ENCODE measurements around the gene RSPH3.
A peak's percentile ranks its signal among the peaks of the same experiment; 100 is the strongest.

The RSPH3 gene

DNA sequence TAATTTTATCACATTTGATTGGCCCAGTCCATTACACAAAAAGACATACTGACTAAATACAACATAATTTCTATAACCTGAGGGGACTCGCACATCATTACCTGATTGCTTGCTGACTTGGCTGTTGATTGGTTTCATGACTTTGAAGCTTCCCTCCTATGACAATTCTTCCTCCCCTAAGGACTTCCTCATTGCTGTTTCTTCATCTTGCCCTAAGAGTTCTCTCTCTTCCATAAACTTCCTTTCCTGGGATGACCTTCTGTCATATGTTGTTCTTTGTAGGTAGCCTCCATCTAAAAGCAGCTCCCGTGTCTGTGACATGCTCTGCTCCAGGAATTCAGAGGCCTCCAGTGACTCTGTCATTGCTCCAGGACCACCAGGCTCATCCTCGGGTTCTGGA, 22.6 kb downstream of the RSPH3 start:
- Mint-ChIP-seq H3K9me3 (no peaks in the 10 kb centered on the region), H3K4me1 (no peaks in the 10 kb centered on the region), H3K27ac (no peak overlapping the region), H3K36me3 (ENCODE audit: low read depth) (peaks cover 19% of the 10 kb centered on the region), H3K4me3 (no peak overlapping the region), H3K27me3 (ENCODE audit: low read depth) (no peaks in the 10 kb centered on the region)
- TF ChIP-seq, protein P1, sequence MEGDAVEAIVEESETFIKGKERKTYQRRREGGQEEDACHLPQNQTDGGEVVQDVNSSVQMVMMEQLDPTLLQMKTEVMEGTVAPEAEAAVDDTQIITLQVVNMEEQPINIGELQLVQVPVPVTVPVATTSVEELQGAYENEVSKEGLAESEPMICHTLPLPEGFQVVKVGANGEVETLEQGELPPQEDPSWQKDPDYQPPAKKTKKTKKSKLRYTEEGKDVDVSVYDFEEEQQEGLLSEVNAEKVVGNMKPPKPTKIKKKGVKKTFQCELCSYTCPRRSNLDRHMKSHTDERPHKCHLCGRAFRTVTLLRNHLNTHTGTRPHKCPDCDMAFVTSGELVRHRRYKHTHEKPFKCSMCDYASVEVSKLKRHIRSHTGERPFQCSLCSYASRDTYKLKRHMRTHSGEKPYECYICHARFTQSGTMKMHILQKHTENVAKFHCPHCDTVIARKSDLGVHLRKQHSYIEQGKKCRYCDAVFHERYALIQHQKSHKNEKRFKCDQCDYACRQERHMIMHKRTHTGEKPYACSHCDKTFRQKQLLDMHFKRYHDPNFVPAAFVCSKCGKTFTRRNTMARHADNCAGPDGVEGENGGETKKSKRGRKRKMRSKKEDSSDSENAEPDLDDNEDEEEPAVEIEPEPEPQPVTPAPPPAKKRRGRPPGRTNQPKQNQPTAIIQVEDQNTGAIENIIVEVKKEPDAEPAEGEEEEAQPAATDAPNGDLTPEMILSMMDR (IDR thresholded peaks at IDR 0.05; ENCODE audit: unreplicated experiment in 3 of 3), result no peak

DNA sequence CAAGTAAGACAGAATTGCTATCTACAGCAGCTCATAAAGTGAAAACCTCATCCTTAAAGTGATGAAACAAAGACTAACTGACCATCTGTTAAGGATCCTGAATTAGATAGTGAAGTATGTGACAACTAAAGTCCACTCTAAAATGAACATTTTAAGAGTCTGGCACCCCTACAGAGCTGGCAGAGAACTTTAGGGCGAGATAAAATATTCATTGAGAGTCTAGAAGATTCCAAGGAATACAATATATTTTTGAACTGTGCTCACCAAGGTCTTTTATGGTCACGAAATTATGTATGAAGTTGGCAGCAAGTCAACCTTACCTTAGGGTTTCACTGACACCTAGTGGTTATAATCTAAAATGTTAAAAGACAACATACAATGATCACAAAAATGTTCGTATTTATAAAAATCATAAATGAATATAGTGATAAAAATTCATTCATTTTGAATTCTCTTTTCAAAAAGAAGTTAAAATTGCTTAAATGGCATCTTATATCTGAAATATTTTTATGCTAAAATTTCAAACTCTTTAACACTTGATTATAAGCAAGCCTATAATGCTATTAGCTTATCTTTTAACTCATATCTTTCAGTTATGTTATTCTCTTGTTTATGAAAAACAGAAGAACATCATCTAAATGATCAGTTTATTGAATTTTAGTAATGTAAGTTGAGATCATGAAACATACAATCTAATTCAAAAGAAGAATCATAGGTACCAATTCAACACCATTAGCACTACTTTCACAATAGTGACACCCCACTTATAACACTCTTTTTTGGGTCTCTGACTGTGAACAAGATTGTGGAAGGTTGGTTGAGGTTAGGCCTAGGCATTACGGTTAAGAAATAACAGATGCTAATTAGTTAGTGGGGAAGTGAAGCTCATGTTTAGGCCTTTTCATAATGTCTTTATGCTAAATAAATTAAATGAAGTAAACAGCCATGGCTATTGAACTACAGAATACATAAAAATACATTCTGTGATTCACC, 27.5 kb downstream of the RSPH3 start:
- Mint-ChIP-seq H3K27ac (no peak overlapping the region), H3K36me3 (ENCODE audit: low read depth) (peaks cover 48% of the 10 kb centered on the region), H3K27me3 (ENCODE audit: low read depth) (no peaks in the 10 kb centered on the region), H3K9me3 (peaks cover 21% of the 10 kb centered on the region), H3K4me3 (no peak overlapping the region), H3K4me1 (peaks cover 5% of the 10 kb centered on the region)
- TF ChIP-seq, protein P1 (IDR thresholded peaks at IDR 0.05; ENCODE audit: unreplicated experiment in 3 of 3), result peak; percentile 53 to 83 (median 55)

DNA sequence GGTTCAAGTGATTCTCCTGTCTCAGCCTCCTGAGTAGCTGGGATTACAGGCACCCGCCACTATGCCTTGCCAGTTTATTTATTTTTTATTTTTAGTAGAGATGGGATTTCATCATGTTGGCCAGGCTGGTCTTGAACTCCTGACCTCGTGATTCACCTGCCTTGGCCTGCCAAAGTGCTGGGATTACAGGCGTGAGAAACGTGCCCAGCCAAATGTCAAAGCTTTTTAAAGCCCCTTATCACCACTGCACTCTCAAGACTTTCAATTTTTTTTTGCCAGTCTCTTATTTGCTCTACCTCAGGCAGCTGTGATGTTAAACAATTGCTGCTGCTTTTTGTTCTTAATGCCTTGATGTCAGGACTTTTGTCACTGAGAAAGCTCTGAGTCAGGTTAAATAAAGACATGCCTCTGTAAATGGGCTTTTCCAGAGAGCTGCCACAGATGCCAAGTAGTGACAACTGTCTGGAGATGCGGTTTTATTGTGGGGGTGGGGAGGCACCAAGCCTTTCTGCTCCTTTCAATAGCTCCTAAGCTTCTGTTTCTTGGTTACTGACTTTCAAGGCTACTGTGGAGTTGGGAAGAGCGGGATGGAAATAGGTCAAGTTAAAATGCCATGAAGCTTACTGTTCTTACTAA, 29.2 kb downstream of the RSPH3 start:
- no peaks in the 10 kb centered on the region for H3K27me3 Mint-ChIP-seq (ENCODE audit: low read depth)
- peaks cover 5% of the 10 kb centered on the region for H3K4me1 Mint-ChIP-seq
- H3K27ac Mint-ChIP-seq, result peak overlapping the region in 1 of 3 experiments; percentile 57
- H3K9me3 Mint-ChIP-seq, result peaks cover 30% of the 10 kb centered on the region
- peaks cover 56% of the 10 kb centered on the region for H3K36me3 Mint-ChIP-seq (ENCODE audit: low read depth)
- TF ChIP-seq, protein P1 (IDR thresholded peaks at IDR 0.05; ENCODE audit: unreplicated experiment in 3 of 3), result no peak
- H3K4me3 Mint-ChIP-seq, result peak overlapping the region in 1 of 3 experiments; percentile 26

- no peaks in the 10 kb centered on the region for H3K27me3 Mint-ChIP-seq (ENCODE audit: low read depth)
- H3K4me1 Mint-ChIP-seq, result peaks cover 5% of the 10 kb centered on the region
- H3K9me3 Mint-ChIP-seq, result peaks cover 35% of the 10 kb centered on the region
- H3K36me3 Mint-ChIP-seq (ENCODE audit: low read depth), result peaks cover 67% of the 10 kb centered on the region
- H3K4me3 Mint-ChIP-seq, result no peak overlapping the region
- H3K27ac Mint-ChIP-seq, result no peak overlapping the region
- TF ChIP-seq, protein P1 (IDR thresholded peaks at IDR 0.05; ENCODE audit: unreplicated experiment in 3 of 3), result no peak
Measured at GRCh38 chr6:158969148-158969547, 30.9 kb downstream of the RSPH3 start.

DNA sequence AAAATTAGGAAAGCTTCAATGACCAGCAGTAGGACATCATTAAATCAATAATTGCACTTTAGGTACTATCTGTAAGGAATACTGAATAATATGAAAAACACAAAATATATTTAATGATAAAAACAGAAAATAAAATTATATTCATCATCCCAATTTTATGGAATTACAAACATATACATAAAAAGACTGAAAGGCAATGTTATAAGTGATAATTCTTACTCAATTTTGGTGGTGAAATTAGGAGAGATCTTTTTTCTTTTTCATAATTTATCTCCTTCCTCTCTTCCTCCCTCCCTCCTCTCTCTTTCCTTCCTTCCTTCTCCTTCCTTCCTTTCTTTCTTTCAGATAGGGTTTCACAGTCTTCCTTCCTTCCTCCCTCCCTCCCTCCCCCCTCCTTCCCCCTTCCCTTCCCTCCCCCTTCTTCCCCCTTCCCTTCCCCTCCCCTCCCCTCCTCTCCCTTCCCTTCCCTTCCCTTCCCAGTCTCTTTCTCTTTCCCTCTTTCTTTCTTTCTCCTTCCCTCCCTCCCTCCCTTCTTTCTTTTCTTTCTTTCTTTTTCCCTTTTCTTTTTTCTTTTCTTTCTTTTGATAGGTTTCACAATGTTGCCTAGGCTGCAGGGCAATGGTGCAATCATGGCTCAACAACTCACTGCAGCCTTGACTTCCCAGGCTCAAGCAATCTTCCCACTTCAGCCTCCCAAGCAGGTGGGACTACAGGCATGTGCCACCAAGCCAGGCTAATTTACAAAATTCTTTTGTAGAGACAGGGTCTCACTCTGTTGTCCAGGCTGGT, 36.8 kb downstream of the RSPH3 start:
- H3K27me3 Mint-ChIP-seq (ENCODE audit: low read depth), result no peaks in the 10 kb centered on the region
- H3K4me3 Mint-ChIP-seq, result no peak overlapping the region
- peaks cover 59% of the 10 kb centered on the region for H3K36me3 Mint-ChIP-seq (ENCODE audit: low read depth)
- H3K9me3 Mint-ChIP-seq, result peaks cover 20% of the 10 kb centered on the region
- no peaks in the 10 kb centered on the region for H3K4me1 Mint-ChIP-seq
- H3K27ac Mint-ChIP-seq, result no peak overlapping the region
- TF ChIP-seq, protein P1 (IDR thresholded peaks at IDR 0.05; ENCODE audit: unreplicated experiment in 3 of 3), result no peak
